Small intestine (tissue), 7 donors: ENCODE measurements around the gene VAPA. TPM values are rescaled to one million over a fixed set of nuclear protein-coding genes. Genes with fewer than 3 reads are reported as not detected.

Source experiments
- DNase-seq, 2 donors: peaks; one replicate each; pipeline versions ENCODE4 v3.0.0 to v3.0.0-alpha.2; 2013
- FAIRE-seq: peaks from 2 replicates; lab custom pipeline; 2012; peaks lifted over from hg19 to GRCh38; lab: Jason Lieb, UNC
- H3K27ac ChIP-seq, 3 donors: one replicate each; pipeline ENCODE4 v1.5.1; 2013; ENCODE audit warnings: low read length in 2 of 3, mild to moderate bottlenecking in 2 of 3, control low read depth in 1 of 3, inconsistent platforms in 1 of 3, low read depth in 1 of 3, moderate library complexity in 1 of 3
- H3K27me3 ChIP-seq, 3 donors: one replicate each; pipeline ENCODE4 v1.6.1; 2013; ENCODE audit warnings: low read length in 3 of 3, inconsistent platforms in 1 of 3; ENCODE audit not compliant: control insufficient read depth in 3 of 3, insufficient read depth in 3 of 3
- H3K36me3 ChIP-seq, 3 donors: one replicate each; pipeline ENCODE4 v1.6.1; 2013; ENCODE audit warnings: low read length in 3 of 3, inconsistent platforms in 1 of 3, low read depth in 1 of 3, mild to moderate bottlenecking in 1 of 3, moderate library complexity in 1 of 3; ENCODE audit not compliant: control insufficient read depth in 3 of 3, insufficient read depth in 2 of 3
- H3K4me1 ChIP-seq, 3 donors: one replicate each; pipeline ENCODE4 v1.6.1; 2013; ENCODE audit warnings: low read length in 2 of 3, inconsistent platforms in 1 of 3, low read depth in 1 of 3, mild to moderate bottlenecking in 1 of 3, moderate library complexity in 1 of 3; ENCODE audit not compliant: control insufficient read depth in 3 of 3, insufficient read depth in 2 of 3
- H3K4me3 ChIP-seq, 3 donors: one replicate each; pipeline ENCODE4 v1.5.1; 2013; ENCODE audit warnings: low read length in 3 of 3, control low read depth in 1 of 3, inconsistent platforms in 1 of 3, low read depth in 1 of 3, mild to moderate bottlenecking in 1 of 3, moderate library complexity in 1 of 3
- H3K9me3 ChIP-seq, 2 donors: one replicate each; pipeline ENCODE4 v1.6.1; 2013; ENCODE audit warnings: low read depth in 1 of 2, low read length in 1 of 2; ENCODE audit not compliant: control insufficient read depth in 2 of 2, insufficient read depth in 1 of 2
- WGBS, 3 donors: extraction: QIAGEN DNeasy Blood & Tissue Kit; methylation state at CpG; one replicate each; pipeline ENCODE4 v1.1.7; 2013; 5-methylcytosine and 5-hydroxymethylcytosine counted together
- polyA plus RNA-seq, 4 donors: library from polyadenylated mRNA; stranded (reverse) in 3 of 4; unstranded in 1 of 4; fragments of 200-250 nt in 3 of 4; fragments of 120-200 nt in 1 of 4; gene quantifications; one replicate each; pipeline versions ENCODE4 v1.2.1 to v1.2.3, GENCODE V29; 2013
- donor health status: healthy with polysubstance abuse.
- donor health status: control.
- donor health status: control.
- donor health status: Bipolar disorder and iron deficiency.
- donor health status: healthy.

Gene VAPA
- polyA plus RNA-seq, 4 donors: 129 to 229 (median 163) TPM

DNA sequence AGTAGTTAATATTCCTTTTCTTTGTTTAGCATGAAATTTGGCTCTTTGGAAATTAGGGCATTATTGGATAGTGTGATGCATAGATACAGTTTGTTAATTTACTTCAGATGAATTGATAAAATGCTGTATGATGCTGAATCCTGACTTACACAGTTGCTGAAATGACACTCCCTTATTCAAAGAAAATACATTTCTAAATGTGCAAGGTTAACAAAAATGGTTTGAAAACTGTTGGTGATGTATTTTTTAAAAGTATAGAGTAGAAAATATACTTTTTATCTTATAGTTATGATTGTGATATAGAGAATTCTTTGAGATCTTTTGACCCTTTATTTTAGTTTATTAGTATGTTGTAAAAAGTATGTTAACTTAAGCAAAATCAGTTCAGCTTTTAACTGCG is 27.8 kb downstream of the VAPA start:
- peaks cover 7 to 22% (median 9%) of the 10 kb centered on the region in 3 donors for H3K36me3 ChIP-seq
- FAIRE-seq: no peak

GRCh38 chr18:9943311-9943710 is 29.5 kb downstream of the VAPA start:
- WGBS, 3 donors: 94 to 96% (median 95%) methylated on average over 4 of the region's 4 CpGs
- FAIRE-seq: no peak

More for the DNA sequence above, 27.8 kb downstream of the VAPA start:
- Histone ChIP-seq H3K9me3 (no peaks in the 10 kb centered on the region), H3K27me3 (no peaks in the 10 kb centered on the region), H3K4me1 (no peaks in the 10 kb centered on the region), H3K27ac (no peak overlapping the region), H3K4me3 (no peak overlapping the region)
- no peak for DNase-seq
- 96 to 100% (median 97%) methylated on average over 1 of the region's 1 CpG for WGBS, 3 donors

GRCh38 chr18:9944805-9945204 is 31.0 kb downstream of the VAPA start:
- no peaks in the 10 kb centered on the region for H3K4me1 ChIP-seq
- DNase-seq (peak in 1 of 2 donors; percentile 44), FAIRE-seq (no peak)
- no peak overlapping the region for H3K4me3 ChIP-seq
- H3K9me3 ChIP-seq: no peaks in the 10 kb centered on the region
- no peak overlapping the region for H3K27ac ChIP-seq
- peaks cover 5 to 18% (median 6%) of the 10 kb centered on the region in 3 donors for H3K36me3 ChIP-seq
- WGBS, 3 donors: 86 to 89% (median 87%) methylated on average over 3 of the region's 3 CpGs
- H3K27me3 ChIP-seq: no peaks in the 10 kb centered on the region

More at GRCh38 chr18:9943311-9943710, 29.5 kb downstream of the VAPA start:
- no peak for DNase-seq
- Histone ChIP-seq H3K27me3 (no peaks in the 10 kb centered on the region), H3K27ac (no peak overlapping the region), H3K9me3 (no peaks in the 10 kb centered on the region), H3K36me3 (peaks cover 5 to 22% (median 7%) of the 10 kb centered on the region in 3 donors), H3K4me1 (no peaks in the 10 kb centered on the region), H3K4me3 (no peak overlapping the region)

DNA sequence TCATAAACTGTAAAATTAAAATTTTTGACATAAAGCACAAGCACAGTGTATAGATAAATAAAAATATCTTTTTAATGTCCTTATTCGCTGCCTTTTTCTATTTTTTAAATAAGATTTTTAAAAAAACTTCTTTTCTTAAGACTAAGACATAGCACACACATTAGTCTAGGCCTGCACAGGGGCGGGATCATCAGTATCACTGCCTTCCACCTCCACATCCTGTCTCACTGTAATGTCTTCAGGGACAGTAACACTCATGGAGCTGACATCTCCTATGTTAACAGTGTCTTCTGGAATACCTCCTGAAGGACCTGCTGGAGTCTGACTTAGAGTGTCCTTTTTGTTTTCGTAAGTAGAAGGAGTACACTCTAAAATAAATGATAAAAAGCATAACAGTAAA is 33.0 kb downstream of the VAPA start:
- Histone ChIP-seq H3K9me3 (no peaks in the 10 kb centered on the region), H3K27me3 (no peaks in the 10 kb centered on the region), H3K4me3 (no peak overlapping the region), H3K36me3 (peaks cover 8 to 24% (median 11%) of the 10 kb centered on the region in 3 donors), H3K27ac (no peak overlapping the region), H3K4me1 (no peaks in the 10 kb centered on the region)
- DNase-seq: no peak
- no peak for FAIRE-seq
- WGBS, 3 donors: 98% methylated on average over 3 of the region's 3 CpGs

GRCh38 chr18:9947248-9947647 is 33.4 kb downstream of the VAPA start:
- Histone ChIP-seq H3K4me3 (no peak overlapping the region), H3K4me1 (no peaks in the 10 kb centered on the region), H3K27ac (no peak overlapping the region), H3K27me3 (no peaks in the 10 kb centered on the region), H3K9me3 (no peaks in the 10 kb centered on the region), H3K36me3 (peaks cover 8 to 24% (median 11%) of the 10 kb centered on the region in 3 donors)
- FAIRE-seq: no peak
- 24 to 67% (median 48%) methylated on average over 1 of the region's 1 CpG for WGBS, 3 donors
- DNase-seq: no peak

DNA sequence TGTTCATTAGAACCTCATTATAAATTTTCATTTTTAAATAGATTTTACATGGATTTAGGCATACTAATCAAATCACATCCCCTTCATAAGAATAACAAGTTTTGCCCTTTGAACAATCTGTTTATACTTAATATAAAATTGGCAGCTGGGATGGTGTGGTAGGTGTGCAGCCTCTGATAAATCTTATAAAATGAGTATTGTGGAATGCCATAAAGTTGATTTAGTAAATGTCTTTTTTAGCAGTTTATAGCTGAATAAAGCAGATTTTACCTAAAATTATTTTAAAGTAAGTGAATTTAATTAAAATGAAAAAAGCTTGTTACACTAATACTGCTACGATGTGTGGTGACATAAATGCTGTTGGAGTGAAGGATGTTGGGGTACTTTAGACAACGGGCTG is 35.5 kb downstream of the VAPA start:
- 95 to 98% (median 97%) methylated on average over 2 of the region's 2 CpGs for WGBS, 3 donors
- H3K27ac ChIP-seq: no peak overlapping the region
- no peaks in the 10 kb centered on the region for H3K27me3 ChIP-seq
- no peak for FAIRE-seq
- peaks cover 7 to 20% (median 13%) of the 10 kb centered on the region in 3 donors for H3K36me3 ChIP-seq
- no peaks in the 10 kb centered on the region for H3K4me1 ChIP-seq
- H3K4me3 ChIP-seq: no peak overlapping the region
- DNase-seq: no peak
- H3K9me3 ChIP-seq: no peaks in the 10 kb centered on the region

DNA sequence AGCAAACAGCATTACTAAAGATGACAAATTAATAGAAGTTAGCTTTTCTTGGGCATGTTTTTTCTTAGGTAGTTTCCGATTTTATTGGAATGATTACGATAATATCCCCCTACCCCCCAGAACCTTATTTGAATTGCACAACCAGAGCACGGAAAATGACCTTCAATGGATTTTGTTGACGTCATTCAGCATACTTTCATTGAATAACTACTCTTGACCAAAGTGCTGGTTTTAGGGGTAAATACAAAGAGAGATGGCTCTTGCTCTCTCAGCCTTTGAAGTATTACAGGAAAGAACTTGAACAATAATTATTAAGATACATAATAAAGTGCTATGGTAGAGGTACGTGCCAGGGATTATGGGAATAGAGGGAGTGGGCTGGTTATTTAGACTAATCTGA is 36.0 kb downstream of the VAPA start:
- H3K4me3 ChIP-seq: no peak overlapping the region
- 88 to 95% (median 93%) methylated on average over 5 of the region's 5 CpGs for WGBS, 3 donors
- DNase-seq (no peak), FAIRE-seq (no peak)
- H3K4me1 ChIP-seq: no peaks in the 10 kb centered on the region
- no peaks in the 10 kb centered on the region for H3K27me3 ChIP-seq
- no peak overlapping the region for H3K27ac ChIP-seq
- H3K9me3 ChIP-seq: no peaks in the 10 kb centered on the region
- peaks cover 7 to 20% (median 11%) of the 10 kb centered on the region in 3 donors for H3K36me3 ChIP-seq

- WGBS, 3 donors: 69 to 89% (median 84%) methylated on average over 3 of the region's 3 CpGs
- H3K27ac ChIP-seq: no peak overlapping the region
- H3K9me3 ChIP-seq: no peaks in the 10 kb centered on the region
- H3K4me3 ChIP-seq: no peak overlapping the region
- DNase-seq (no peak), FAIRE-seq (no peak)
- H3K4me1 ChIP-seq: no peaks in the 10 kb centered on the region
- H3K36me3 ChIP-seq: peaks cover 7 to 17% (median 11%) of the 10 kb centered on the region in 3 donors
- no peaks in the 10 kb centered on the region for H3K27me3 ChIP-seq
Observed at GRCh38 chr18:9950289-9951016, 36.6 kb downstream of the VAPA start.
